Uterus (tissue), 2 donors: ENCODE measurements around the gene PTCH2.

Experiments
- CTCF ChIP-seq, 4 experiments: fragments of 200-600 bp in 2 of 4; fragments of 450-650 bp in 2 of 4; sonication (generic) in 2 of 4; IDR thresholded peaks; one replicate each; pipeline ENCODE4 v1.5.1; 2016 to 2019; ENCODE audit warnings: antibody characterized with exemption in 4 of 4, mild to moderate bottlenecking in 2 of 4, moderate library complexity in 1 of 4
- POLR2A ChIP-seq, 2 donors: fragments of 450-650 bp; IDR thresholded peaks; one replicate each; pipeline ENCODE4 v1.6.1; 2016; ENCODE audit warnings: antibody characterized with exemption in 2 of 2, mild to moderate bottlenecking in 1 of 2, moderate library complexity in 1 of 2

GRCh38 chr1:44775930-44776729 lies 66.9 kb downstream of the PTCH2 start:
- TF ChIP-seq CTCF (IDR thresholded peaks at IDR 0.05) (no peak), POLR2A (IDR thresholded peaks at IDR 0.05) (no peak)
